Inflammatory macrophage treated with lipopolysaccharide for 1 hour (primary cell): Measurements from ENCODE around the gene CAPN11.
A peak's percentile ranks its signal among the peaks of the same experiment; 100 is the strongest.

Experiments used
- DNase-seq, 2 donors: peaks; one replicate each; pipeline ENCODE4 v3.0.0-alpha.2; 2020 to 2022

Gene CAPN11

DNA sequence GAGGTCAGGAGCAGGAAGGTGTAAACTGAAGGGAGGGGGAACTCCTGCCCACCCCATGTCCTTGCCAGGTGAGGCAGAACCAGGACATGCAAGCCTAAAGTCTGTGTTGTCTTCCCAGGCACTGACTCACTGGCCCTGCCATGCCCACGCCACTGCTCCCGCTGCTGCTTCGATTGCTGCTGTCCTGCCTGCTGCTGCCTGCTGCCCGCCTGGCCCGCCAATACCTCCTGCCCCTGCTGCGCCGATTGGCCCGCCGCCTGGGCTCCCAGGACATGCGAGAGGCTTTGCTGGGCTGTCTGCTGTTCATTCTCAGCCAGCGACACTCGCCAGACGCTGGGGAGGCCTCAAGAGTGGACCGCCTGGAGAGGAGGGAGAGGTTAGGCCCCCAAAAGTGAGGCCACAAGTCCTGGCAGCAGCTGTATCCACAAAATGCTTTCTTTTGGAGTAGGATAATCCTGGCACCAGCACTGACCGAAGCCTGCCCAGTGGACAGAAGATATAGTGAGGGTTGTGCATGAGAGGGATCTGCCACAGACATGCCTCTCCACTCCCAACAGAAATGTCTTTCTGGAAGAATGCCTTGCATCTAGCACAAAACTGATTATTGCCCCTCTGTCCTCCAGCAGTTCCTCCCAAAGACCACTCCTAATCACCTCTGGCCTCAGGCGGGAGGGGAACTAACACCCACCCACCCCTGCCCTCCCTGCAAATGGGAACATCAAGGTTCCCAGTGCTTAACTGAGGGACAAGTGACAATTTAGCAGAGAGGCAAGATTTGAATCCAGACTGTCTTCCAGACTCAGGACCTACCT, 58.9 kb downstream of the CAPN11 start:
- no peak for DNase-seq

DNA sequence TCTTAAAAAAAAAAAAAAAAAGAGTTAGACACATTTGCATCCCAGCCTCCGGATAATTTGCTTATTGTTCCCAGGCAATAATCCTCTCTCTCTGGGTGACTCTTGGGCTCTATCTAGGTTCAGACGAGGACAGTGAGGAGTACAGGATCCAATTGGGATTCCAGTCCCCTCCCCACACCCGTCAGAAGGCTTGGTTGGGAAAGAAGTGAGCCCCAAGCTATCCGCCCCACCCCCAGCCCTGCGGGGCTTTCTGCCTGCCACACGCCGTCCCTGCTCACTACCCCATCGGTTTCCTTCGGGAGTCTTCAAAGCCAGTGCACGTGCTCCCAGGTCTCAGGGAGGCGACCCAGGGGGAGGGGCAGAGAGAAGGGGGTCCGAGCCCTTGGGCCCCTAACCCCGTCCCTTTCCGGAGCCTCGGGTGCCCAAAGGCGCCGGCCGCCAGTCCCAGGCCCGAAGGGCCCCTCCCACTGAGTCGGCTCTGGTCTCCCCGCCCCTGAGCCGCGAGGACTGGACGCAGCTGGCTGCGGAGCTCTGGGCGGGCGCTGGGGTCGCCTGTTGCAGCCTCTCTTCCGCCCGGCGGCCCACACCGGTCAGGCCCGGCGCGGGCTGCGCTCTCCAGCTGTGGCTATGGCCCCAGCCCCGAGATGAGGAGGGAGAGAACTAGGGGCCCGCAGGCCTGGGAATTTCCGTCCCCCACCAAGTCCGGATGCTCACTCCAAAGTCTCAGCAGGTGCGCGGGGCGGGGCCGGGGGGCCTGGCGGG, 60.6 kb downstream of the CAPN11 start:
- DNase-seq = peak; percentile 39 to 60

DNA sequence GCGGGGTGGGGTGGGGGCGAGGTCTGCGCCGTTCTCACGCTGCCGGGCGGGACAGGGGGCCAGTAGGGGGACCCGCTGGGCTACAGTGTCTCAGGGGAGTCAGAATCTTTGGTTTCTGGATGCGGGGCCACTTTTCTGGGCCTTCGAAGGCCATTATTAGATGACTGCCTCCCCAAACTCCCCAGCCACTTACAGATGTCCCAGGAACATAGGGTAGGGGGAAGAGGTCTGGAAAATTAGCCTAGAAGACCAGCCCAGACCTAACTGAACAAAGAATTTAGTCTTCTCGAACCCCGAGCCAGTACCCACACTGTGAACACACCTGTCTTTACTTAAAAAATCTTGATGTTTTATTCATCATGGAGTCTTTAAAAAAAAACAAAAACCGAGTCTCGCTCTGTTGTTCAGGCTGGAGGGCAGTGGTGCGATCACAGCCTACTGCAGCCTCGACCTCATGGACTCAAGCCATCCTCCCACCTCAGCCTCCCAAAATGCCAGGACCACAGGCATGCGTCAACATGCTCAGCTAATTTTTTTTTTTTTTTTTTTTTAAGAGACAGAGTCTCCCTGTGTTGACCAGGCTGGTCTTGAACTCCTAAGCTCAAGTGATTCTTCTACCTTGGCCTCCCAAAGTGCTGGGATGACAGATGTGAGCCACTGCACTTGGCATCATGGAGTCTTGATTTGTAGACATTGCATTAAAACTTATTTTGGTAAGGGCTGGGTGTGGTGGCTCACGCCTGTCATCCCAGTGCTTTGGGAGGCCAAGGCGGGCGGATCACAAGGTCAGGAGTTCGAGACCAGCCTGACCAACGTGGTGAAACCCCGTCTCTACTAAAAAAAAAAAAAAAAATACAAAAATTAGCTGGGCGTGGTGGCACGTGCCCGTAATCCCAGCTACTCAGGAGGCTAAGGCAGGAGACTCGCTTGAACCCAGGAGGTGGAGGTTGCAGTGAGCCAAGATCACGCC, 61.5 kb downstream of the CAPN11 start:
- no peak for DNase-seq

DNA sequence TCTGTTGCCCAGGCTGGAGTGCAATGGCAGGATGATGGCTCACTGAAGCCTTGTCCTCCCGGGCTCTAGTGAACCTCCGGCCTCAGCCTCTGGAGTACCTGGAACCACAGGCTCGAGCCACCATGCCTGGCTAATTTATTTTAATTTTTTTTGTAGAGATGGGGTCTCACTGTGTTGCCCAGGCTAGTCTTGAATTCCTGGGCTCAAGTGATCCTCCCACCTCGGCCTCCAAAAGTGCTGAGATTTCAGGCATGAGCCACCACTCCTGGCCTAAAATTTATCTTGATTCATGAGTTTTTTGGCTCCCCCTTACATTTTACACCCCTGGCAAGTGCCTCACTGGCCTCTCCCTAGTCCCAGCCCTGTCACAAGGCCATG, 62.3 kb downstream of the CAPN11 start:
- no peak for DNase-seq

DNA sequence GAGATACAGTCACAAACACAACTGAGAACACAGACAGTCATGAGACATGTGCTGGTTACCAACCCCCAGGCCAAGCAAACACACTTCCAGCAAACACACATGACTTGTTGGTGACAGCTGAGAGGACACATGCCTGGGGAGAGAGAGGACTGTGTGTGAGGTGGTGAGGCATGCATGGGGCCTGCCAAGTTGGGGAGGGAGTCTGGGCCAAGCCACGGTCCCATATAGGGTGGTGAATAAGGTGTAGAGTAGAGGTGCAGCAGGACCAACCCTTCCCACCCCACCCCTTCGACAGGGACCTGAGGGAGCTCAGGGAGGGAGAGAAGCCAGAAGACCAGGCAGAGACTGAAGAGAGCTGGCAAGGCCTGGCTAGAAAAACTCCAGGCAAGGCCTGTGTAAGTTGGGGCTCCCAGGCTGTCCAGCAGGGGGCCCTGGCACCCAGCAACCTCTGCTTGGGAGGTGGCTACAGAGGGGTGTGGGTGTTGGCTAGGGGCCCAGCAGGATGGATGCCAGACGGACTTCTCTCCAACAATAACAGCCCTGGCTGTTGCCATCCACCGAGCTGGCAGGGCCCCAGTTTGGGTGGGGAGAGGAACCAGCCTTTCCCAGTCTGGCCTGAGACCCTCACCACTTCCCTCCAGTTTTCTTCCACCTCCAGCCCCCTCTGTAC, 62.8 kb downstream of the CAPN11 start:
- peak; percentile 71 to 79 for DNase-seq

DNA sequence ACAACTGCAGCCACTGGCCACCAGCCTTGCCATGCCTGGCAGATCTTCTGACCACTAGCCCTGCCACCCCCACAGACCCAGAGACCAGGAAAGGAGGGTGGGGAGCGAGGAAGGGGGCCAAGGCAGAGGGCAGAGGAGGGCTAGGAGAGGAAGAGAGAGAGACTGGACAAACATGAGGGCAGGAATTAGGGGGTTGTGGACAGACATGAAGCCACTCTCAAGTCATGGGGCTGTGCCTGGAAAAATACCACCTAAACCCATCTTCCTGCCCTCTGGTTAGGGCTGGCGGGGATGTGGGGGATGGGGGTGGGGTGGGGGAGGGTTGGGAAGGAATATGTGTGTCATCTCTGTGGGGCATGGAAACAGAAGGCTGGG, 63.3 kb downstream of the CAPN11 start:
- no peak for DNase-seq

DNA sequence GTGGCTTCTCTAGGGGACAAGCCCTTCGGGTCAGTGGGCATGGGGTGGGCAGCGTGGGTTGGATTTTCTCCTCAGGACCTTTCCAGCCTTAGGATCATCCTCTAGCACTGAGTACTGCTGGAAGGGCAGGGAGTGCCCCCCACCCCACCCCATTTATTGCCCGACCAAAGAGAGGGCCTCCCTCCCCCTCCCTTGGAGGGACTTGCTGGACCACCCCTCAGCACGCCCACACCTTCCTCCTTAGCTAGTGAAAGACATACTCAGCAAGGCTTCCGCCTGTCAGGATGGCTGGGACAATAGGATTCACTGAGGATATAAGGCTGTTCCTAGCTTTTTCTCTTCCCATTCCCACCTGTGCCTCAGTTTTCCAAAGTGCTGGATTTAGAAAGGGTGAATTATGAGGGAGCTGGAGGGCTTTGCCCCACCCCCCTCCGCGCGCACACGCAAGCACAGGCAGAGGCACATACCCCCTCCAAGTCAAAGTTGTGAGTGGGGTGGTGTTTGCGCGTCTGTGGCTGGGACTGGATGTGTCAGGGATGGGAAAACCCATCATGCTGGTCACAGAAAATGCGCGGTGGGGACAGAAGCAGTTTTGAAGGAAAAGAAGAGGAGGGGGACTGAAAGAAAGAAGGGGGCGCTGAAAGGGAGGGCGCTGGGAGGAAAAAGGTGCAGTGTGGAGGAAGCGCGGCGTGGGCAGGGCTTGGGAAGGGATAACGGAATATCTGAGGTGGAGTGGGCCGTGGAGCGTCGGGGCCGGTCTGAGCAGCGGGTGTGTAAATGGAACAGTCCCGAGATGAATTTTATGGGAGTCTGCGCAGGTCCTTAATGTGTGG, 64.1 kb downstream of the CAPN11 start:
- no peak for DNase-seq

DNA sequence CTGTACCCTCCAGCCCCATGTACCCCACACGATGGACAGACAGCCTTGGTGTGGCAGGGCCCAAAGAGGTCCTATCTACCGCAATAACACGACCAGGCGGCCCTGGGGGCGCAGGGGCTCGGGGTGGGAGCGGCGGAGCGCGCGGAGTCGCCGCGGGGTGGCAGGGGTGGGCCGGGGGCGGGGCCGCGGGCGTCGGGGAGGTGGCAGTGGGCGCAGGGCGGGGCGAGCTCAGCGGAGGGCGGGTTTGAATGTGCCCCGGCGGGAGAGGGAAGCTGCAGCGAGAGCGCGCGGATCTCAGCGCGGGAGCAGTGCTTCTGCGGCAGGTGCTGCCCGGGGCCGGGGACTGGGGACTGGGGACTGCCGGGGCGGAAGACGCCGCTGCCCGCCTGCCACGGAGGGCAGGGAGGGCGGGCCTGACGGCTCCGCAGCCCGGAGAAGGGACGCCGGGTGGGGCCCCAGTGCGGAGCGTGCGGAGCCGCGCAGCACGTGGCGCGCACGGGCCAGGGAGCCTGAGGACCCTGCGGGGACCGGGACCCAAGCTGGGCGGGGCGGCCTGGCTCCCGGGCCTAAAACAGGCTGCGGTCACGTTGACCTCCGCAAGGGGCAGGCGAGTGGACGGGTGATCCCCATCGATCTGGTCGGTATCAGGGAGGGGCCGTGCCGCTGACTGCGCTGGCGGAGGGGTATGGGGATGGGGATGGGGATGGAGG, 64.9 kb downstream of the CAPN11 start, which contains the start of gene SLC29A1:
Gene SLC29A1, plus strand, starts transcription at position 277 of the 710 bp plus-strand sequence. CDS start 3,719 bp downstream, outside the sequence.
- peak in 1 of 2 donors; percentile 56 for DNase-seq

DNA sequence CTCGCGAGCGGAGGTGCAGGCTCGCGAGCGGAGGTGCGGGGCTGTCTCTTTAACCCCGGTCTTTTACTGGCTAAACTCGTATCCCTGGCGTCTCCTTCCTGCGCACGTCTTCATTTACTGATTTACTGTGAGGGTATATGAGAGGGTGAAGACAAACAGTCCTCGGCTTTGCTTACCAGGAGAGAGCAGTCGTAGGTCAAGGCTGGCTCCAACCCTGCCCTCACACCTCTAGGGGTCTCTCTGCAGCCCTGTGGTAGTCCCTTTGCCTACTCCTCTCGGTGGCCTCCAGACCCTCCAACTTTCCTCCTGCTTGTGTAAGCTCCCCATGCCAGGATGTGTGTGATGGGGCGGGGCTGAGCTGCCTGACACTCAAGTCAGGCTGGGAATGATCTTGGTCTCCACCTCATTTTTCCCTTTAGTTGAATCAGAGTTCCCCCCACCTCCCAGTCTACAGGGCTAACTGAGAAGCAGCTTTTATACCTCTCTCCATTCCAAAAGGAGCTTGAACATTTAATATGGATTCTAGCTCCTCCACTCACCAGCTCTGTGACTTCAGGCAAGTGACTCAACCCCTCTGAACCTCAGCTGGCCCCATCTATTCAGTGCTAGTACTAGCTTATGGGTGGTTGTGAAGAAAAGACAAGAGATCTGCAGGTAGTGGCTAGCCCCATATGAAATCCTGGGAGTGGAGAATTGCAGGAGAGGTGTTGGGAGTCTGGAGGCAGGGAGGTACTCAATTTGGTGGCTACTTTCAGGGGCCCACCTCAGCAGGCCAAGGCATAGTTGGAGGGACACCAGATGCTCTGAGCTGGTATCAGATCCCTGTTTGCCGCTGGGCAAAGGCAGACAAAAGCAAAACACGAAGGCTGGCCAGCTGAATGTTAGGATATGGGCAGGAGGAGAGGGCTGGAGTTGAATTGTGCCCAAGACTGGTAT, 65.7 kb downstream of the CAPN11 start:
- no peak for DNase-seq

DNA sequence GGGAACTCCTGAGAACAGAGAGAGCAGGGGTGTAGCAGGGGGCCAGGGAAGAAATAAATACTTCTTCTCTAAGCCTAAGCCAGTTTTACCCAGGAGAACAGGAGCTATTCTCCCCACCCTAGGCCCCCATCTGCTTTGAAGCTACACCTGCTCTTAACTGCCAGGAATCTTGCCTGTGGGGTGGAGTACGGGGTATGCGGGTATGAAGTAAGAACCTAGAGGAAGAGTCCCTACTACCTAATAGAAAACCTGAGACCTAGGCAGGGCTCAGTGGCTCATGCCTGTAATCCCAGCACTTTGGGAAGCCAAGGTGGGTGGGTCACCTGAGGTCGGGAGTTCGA, 66.3 kb downstream of the CAPN11 start:
- DNase-seq = no peak

DNA sequence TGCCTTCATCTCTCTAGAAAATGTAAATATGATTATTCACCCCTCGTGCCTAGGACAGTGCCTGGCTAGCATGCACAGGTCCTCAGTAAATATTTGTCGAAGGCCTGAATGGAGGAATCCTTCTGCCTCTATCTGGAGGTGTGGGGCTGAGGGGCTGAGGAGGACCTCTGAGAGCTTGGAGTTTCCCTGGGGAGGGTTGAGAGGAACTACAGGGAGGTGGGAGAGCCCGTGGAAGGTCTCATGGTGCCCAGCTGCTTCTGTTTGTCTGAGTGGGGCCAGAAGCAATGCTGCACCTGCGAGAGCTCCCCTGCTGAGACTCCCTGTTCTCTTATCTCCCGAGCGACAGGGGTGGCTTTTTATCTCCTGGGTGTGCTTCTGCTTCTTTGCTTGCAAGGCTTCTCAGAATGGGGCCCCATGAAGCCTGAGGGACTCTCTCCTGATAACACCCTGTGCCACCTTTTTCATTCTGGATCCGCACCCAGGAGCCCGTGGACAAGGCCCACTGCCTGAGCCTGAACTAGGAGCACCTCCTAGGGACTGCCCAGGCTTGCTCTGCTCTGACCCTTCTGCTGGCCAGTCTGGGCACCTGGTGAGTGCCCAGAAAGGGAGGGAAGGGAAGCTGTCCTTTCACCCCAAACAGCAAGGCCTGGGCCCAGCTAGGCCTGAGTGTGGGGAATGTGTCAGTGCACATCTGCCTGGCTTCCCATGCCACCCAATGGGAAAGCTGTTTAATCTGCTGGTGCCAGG, 67.1 kb downstream of the CAPN11 start:
- DNase-seq = peak in 1 of 2 donors; percentile 24

DNA sequence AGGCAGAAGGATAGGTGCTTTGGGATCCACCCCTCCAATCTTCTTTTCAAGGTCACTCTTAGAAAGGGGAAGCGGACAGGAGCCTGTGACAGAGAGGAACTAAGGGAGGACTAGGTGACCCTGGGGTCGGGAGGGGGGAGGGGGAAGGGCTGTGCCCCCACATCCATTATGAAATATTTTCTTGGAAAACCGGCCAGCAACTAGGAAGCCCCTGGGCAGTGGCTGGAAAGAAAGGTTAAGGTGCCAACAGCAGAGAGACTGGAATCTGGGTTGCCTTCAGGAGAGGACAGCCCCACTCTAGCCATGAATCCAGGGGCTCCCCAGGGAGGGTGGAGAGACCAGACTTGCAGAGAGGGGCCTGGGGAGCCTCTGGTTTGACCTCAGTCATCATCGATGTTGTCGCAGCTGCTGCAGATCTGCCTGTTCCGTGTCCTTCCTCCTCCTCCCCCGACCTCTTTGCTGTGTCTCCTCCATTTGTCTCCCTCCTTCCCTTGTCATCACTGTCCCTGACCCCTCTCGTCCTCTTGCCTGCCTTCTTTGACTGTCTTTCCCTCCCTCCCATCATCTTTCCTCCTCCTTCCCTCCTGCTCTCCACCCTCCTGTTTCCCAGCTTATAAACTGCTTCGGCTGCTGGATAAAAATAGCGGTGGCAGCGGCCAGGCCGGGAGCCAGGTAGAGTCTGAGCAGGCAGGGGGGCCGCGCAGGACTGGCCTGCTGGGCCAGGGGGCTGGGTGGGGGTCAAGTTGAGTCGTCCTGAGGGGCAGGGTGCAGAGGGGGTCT, 67.9 kb downstream of the CAPN11 start:
- DNase-seq = no peak

DNA sequence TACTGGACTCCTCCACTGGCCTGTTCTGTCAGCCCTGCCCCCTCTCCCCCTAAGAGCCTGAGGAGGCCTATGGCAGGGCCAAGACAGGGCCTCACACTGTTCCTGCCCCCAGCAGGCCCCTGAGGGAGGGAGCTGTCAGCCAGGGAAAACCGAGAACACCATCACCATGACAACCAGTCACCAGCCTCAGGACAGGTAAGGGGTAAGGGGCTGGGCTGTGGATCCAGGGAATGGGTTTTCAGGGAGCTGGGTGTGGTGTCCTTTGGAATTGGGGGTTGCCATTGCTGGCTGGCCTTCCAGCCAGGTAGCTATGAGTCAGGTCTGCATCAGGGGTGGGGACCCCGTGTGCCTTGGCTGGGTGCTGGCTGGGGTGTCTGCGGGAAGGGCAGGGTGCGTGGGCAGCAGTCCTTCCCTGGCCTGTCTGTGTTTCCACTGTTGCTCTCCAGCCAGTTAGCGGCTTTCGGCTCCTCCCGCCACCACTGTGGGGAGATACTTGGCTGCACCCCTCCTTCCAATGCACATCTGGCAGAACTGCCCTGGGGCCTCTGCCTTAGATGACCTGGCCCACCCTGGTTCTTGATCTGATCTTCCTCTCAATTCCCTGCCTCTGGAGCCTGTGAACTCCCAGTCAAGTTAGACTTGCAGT, 68.7 kb downstream of the CAPN11 start:
- DNase-seq = no peak

DNA sequence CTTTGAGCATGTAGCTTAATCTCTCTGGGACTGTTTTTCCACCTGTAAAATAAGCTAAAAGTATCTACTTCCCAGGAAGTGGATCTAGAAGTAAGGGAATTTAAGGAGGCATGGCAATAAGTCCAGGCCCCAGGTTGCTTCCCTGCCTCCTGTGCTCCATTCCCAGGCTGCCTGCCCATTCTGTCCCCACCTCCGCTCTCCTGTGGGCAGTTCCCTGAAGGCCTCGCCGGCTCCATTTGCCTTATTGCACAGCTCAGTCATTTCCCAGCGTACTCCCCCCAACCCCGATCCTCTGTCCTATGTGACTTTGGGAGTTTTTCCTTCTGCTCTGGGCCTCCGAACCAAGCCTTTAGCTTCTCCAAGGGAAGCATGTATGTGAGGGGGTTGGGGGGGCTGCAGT, 69.4 kb downstream of the CAPN11 start:
- DNase-seq = no peak

DNA sequence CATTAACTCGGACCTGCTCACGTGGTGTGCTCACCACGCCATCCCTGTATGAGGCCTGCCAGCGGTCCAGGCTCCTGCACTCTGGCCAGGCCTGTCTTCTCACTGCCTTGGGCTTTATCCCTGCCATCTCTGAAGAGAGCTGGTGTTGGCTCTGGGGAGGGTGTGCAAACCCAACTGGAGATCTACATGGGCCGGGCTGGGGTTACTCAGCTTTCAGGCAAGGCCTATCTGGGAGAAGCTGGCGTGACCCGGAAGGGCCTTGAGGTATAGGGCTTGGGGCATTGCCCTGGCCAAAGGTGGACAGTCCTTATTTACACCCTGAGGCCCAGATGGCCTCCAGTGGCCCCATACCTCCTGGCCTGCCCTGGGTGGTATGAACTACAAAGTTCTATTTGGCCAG, 69.8 kb downstream of the CAPN11 start:
- no peak for DNase-seq

DNA sequence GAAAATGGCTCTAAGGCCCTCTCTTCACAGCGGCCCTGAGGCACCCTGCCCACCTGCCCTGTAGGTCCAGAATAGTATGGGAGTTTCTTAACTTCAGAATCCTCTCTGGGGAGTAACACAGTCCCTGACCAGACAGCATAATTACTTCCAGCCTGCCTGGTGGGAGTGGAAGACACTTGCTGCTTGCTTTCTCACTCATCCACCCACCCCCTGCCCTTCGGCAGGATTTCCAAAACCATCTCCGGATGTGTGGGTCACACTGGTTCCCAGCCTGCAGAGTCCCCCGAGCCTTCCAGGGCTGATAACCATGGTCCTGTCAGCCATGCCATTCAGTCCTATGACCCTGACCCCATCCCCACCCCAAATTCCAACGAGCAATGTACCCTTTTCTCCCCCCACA, 70.2 kb downstream of the CAPN11 start:
- peak in 1 of 2 donors; percentile 58 for DNase-seq

DNA sequence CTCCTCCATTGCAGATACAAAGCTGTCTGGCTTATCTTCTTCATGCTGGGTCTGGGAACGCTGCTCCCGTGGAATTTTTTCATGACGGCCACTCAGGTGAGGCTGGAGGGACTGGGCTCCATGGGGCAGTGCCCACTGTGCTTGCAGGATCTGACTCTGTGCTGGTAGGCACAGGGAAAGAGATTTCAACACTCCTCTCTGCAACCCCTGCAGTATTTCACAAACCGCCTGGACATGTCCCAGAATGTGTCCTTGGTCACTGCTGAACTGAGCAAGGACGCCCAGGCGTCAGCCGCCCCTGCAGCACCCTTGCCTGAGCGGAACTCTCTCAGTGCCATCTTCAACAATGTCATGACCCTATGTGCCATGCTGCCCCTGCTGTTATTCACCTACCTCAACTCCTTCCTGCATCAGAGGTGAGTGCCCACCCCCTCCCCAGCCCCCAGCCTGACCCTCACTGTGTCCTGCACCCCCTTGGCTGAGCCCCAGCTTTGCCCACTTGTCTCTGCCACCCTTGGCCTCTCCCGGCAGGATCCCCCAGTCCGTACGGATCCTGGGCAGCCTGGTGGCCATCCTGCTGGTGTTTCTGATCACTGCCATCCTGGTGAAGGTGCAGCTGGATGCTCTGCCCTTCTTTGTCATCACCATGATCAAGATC, 70.9 kb downstream of the CAPN11 start:
- DNase-seq = peak in 1 of 2 donors; percentile 69
